Astrocyte (in vitro differentiated cells and primary cell): Measurements from ENCODE around the gene GDF15.

Experiments used
- CTCF ChIP-seq: IDR thresholded peaks from 2 replicates; pipeline ENCODE4 v1.5.1; 2011; ENCODE audit warnings: low read depth, mild to moderate bottlenecking, inconsistent platforms, low read length, moderate library complexity; ENCODE audit not compliant: insufficient read depth
- EZH2 ChIP-seq: IDR thresholded peaks from 2 replicates; pipeline ENCODE4 v1.6.1; 2012; ENCODE audit warnings: mild to moderate bottlenecking, low read length, inconsistent platforms; ENCODE audit not compliant: insufficient read depth

GRCh38 chr19:18430417-18431144 is 44.6 kb downstream of the GDF15 start:
- no peak for TF ChIP-seq CTCF
- TF ChIP-seq EZH2, result no peak
